Measurements from ENCODE around the gene NCOA3.

The NCOA3 gene

GRCh38 chr20:47672166-47672565 lies 170.5 kb downstream of the NCOA3 start:
- DNase-seq (ENCODE audit: extremely low spot score, insufficient read length, low read depth) (no peak), FAIRE-seq (no peak)

DNA sequence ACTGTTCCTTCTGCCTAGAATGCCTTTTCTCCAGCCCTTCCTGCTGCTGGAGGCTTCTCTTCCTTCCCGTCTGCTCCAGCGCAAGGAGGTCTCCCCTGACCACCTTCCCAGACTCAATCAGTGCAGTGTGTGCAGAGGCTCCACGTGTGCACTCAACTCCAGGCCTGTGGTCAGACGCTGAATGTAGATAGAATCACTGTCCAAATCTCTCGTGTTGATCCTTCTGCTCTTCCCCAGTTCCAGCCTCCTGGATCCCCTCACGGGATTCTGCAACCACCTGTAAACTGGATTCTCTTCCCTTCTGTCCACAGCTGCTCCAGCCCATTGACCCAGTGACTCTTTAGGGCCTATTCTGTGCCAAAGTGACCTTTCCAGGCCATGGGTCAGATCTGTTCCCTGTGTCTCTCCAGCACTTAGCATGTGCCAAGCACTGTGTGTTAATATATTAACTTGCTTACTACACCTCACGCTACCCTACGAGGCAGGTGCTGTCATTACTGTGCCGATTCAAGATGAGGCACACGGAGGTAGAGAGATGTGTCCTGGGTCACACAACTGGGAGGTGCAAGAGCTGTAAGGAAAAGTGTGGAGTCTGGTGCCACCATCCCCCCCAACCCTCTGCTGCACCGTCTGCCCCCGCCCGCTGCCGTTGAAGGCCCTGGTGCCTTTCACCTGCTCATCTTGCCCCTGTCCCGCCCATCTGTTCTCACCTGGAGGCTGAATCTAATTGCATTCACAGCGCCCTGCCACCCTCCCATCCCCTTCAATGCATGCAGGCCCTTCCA lies 171.4 kb downstream of the NCOA3 start:
- DNase-seq (ENCODE audit: extremely low spot score, insufficient read length, low read depth) (no peak), FAIRE-seq (no peak)

GRCh38 chr20:47673671-47673955 lies 171.9 kb downstream of the NCOA3 start:
- DNase-seq (ENCODE audit: extremely low spot score, insufficient read length, low read depth), result no peak
- no peak for FAIRE-seq

DNA sequence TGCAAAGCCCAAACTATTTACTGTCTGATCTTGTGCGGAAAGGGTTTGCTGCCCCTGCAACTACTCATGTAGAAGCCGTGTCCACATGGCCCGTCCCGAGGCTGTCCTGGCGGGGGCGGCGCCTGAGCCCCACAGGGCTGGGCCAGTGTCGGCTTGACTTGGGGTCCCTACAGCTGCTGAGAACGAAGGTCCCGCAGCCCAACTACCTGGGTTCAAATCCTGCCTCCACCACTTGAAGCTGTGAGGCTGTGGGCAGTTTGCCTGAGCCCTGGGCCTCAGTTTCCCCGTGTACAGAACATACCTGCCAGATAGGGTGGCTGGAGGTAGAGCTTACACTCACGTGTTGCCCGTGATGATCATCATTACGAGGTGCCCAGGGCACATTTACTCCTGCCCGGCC lies 172.5 kb downstream of the NCOA3 start:
- FAIRE-seq (no peak), DNase-seq (ENCODE audit: extremely low spot score, insufficient read length, low read depth) (no peak)

DNA sequence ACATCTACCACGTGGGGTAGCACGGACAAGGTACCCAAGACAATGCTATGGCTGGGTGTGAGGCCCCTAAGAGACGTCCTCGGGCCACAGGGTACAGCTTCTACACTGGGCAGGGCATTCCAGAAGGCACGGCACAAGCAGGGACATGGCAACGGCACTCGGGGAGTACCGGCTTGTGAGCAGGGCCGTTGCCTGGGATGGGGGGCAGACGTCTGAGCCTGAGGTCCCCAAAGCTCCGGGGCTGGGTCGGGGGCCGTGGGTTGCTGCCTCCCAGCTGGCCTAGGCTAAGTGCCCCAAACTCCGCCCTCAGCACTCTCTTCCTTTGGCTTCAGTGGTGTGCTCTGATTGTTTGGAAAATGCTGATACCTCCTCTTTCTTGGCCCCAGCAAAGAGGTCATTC lies 173.0 kb downstream of the NCOA3 start:
- DNase-seq (ENCODE audit: extremely low spot score, insufficient read length, low read depth) (no peak), FAIRE-seq (no peak)

GRCh38 chr20:47675190-47676142 lies 173.8 kb downstream of the NCOA3 start:
- DNase-seq (ENCODE audit: extremely low spot score, insufficient read length, low read depth) (no peak), FAIRE-seq (no peak)

- FAIRE-seq, result no peak
Measured at GRCh38 chr20:47676219-47676721, 174.6 kb downstream of the NCOA3 start.

GRCh38 chr20:47676912-47677634 lies 175.4 kb downstream of the NCOA3 start:
- FAIRE-seq (no peak), DNase-seq (ENCODE audit: extremely low spot score, insufficient read length, low read depth) (no peak)

More at GRCh38 chr20:47676219-47676721, 174.6 kb downstream of the NCOA3 start:
- DNase-seq (ENCODE audit: extremely low spot score, insufficient read length, low read depth), result no peak

GRCh38 chr20:47677635-47678453 lies 176.2 kb downstream of the NCOA3 start:
- peak; percentile 46 for FAIRE-seq

GRCh38 chr20:47678536-47678935 lies 176.8 kb downstream of the NCOA3 start:
- no peak for DNase-seq (ENCODE audit: extremely low spot score, insufficient read length, low read depth)
- FAIRE-seq, result no peak

More at GRCh38 chr20:47677635-47678453, 176.2 kb downstream of the NCOA3 start:
- DNase-seq (ENCODE audit: extremely low spot score, insufficient read length, low read depth), result peak; percentile 63

- DNase-seq (ENCODE audit: extremely low spot score, insufficient read length, low read depth) (no peak), FAIRE-seq (no peak)
Measured at GRCh38 chr20:47679462-47679861, 177.8 kb downstream of the NCOA3 start.

GRCh38 chr20:47680804-47681529 lies 179.3 kb downstream of the NCOA3 start:
- no peak for FAIRE-seq

DNA sequence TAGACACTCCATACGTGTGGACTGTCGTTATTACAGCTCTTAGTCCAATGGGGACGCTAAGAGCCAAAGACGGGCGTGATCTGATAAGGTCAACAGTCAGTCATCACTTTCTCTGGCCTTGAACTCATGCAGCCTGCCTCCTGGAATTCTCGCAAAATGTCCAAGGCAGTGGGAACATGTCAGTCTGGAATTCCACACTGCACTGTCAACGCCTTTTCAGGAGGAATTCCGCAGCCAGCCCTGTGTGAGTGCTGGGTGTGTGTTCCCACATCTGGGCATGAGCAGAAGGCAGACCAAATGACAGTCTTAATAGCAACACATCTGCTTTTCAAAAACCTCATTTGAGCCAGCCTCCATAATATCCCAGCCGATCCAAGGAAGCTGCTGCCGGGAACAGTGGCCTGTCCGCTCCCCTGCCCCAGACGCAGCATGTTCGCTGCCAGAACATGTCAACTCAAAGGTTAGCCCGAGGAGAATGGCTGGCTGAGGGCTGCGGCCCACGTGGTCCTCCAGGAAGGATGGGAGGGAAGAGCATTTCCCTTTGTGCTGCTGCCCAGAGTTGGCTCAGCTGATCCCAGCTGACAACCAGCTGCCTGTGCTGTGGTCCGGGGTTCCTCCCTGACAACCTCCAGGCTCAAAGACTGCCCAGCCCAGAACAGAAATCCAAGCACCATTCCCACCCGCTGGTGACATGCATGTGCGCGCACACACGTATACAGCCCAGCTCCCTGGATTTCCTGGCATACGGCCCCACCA lies 180.5 kb downstream of the NCOA3 start:
- FAIRE-seq (no peak), DNase-seq (ENCODE audit: extremely low spot score, insufficient read length, low read depth) (no peak)

More at GRCh38 chr20:47680804-47681529, 179.3 kb downstream of the NCOA3 start:
- no peak for DNase-seq (ENCODE audit: extremely low spot score, insufficient read length, low read depth)

GRCh38 chr20:47682916-47683315 lies 181.2 kb downstream of the NCOA3 start:
- DNase-seq (ENCODE audit: extremely low spot score, insufficient read length, low read depth) (no peak), FAIRE-seq (no peak)

GRCh38 chr20:47684306-47685080 lies 182.8 kb downstream of the NCOA3 start:
- DNase-seq (ENCODE audit: extremely low spot score, insufficient read length, low read depth), result no peak
- no peak for FAIRE-seq

GRCh38 chr20:47686545-47686944 lies 184.9 kb downstream of the NCOA3 start:
- FAIRE-seq (no peak), DNase-seq (ENCODE audit: extremely low spot score, insufficient read length, low read depth) (no peak)
